Stomach smooth muscle (tissue), 2 donors: ENCODE results near the gene ANAPC7.

Experiments used
- H3K27ac ChIP-seq: one replicate; pipeline ENCODE4 v1.7.0; 2013; ENCODE audit warnings: mild to moderate bottlenecking, low read length, inconsistent platforms
- H3K27me3 ChIP-seq, 2 donors: one replicate each; pipeline ENCODE4 v1.7.0; 2013; ENCODE audit warnings: low read length in 2 of 2; ENCODE audit not compliant: insufficient read depth in 2 of 2, control insufficient read depth in 1 of 2
- H3K36me3 ChIP-seq, 2 donors: one replicate each; pipeline ENCODE4 v1.7.0; 2013; ENCODE audit warnings: low read length in 2 of 2; ENCODE audit not compliant: control insufficient read depth in 2 of 2, insufficient read depth in 2 of 2
- H3K4me1 ChIP-seq: one replicate; pipeline ENCODE4 v1.7.0; 2013; ENCODE audit warnings: low read length; ENCODE audit not compliant: control insufficient read depth, insufficient read depth
- H3K4me3 ChIP-seq, 2 donors: one replicate each; pipeline ENCODE4 v1.7.0; 2013; ENCODE audit warnings: low read length in 2 of 2
- H3K9ac ChIP-seq, 2 donors: one replicate each; pipeline ENCODE4 v1.7.0; 2013; ENCODE audit warnings: low read length in 2 of 2, mild to moderate bottlenecking in 1 of 2
- H3K9me3 ChIP-seq, 2 donors: one replicate each; pipeline ENCODE4 v1.7.0; 2013; ENCODE audit warnings: low read length in 2 of 2; ENCODE audit not compliant: control insufficient read depth in 2 of 2
- donor health status: healthy.
- donor health status: Pancreatic carcinoma.

Gene ANAPC7

DNA sequence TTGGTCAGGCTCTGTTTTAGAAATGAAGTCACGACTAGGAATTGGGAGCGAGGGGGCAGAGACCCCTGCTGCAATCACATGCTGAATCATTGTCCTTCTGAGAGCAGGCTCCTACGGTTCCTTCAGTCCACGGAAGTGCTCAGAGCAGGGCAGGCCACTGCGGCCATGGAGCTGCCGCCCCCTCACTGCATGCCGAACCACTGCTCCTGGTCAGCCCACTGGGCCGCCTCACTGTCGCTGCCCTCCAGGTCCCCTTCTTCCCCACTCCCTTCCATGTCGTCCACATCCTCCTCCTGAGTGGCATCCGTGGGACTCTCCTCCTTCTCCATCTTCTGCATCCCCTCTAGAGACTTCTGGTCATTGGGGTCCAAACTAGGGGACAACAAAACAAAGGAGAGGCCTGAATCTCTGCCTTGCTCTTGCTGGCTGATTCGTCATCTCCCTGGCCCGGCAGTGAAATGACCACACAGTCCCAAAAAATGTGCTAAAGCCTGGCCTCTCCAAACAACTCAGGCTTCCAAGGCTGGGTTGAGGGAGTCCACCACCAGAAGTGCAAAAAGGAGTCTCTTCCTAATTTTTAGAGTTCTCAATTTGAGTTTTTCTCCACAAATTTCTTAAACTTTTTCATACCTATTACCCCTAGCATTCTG lies 29.4 kb downstream of the ANAPC7 start:
- Histone ChIP-seq H3K9me3 (no peaks in the 10 kb centered on the region), H3K4me3 (no peak overlapping the region), H3K4me1 (peaks cover 25% of the 10 kb centered on the region), H3K27ac (no peak overlapping the region), H3K36me3 (peaks cover 33 to 51% of the 10 kb centered on the region in 2 donors), H3K27me3 (no peaks in the 10 kb centered on the region), H3K9ac (no peak overlapping the region)

GRCh38 chr12:110373425-110373824 lies 30.1 kb downstream of the ANAPC7 start:
- no peak overlapping the region for H3K4me3 ChIP-seq
- no peaks in the 10 kb centered on the region for H3K27me3 ChIP-seq
- no peaks in the 10 kb centered on the region for H3K9me3 ChIP-seq
- peak overlapping the region in 1 of 2 donors; percentile 13 for H3K9ac ChIP-seq
- peaks cover 23% of the 10 kb centered on the region for H3K4me1 ChIP-seq
- no peak overlapping the region for H3K27ac ChIP-seq
- H3K36me3 ChIP-seq: peaks cover 31 to 50% of the 10 kb centered on the region in 2 donors

DNA sequence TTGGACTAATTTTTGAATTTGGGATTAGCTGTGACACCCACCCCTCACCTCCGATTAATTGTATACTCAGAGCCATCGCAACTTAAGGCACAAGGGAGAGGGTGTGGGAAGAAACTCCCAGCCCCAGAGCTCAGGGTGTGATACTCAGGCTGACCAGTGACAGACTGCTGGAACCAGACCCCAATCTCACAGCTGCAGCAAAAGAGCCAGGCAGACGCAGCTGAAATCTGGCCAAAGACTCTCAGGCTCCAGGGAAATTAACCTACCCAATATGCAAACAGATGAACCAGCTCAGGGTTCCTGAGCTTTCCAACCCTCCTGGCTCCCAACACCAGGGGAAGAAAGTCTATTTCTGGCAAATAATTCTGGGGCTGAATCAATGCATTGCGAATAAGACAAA lies 30.5 kb downstream of the ANAPC7 start:
- Histone ChIP-seq H3K27ac (no peak overlapping the region), H3K36me3 (peaks cover 31 to 50% of the 10 kb centered on the region in 2 donors), H3K27me3 (no peaks in the 10 kb centered on the region), H3K9me3 (no peaks in the 10 kb centered on the region), H3K9ac (peak overlapping the region in 1 of 2 donors; percentile 13), H3K4me3 (no peak overlapping the region), H3K4me1 (peaks cover 21% of the 10 kb centered on the region)

GRCh38 chr12:110372056-110372425 lies 31.5 kb downstream of the ANAPC7 start:
- no peaks in the 10 kb centered on the region for H3K27me3 ChIP-seq
- peaks cover 23 to 42% of the 10 kb centered on the region in 2 donors for H3K36me3 ChIP-seq
- H3K9me3 ChIP-seq: no peaks in the 10 kb centered on the region
- no peak overlapping the region for H3K4me3 ChIP-seq
- no peak overlapping the region for H3K27ac ChIP-seq
- H3K4me1 ChIP-seq: peaks cover 25% of the 10 kb centered on the region
- no peak overlapping the region for H3K9ac ChIP-seq

GRCh38 chr12:110371408-110372055 lies 32.0 kb downstream of the ANAPC7 start:
- peaks cover 30% of the 10 kb centered on the region for H3K4me1 ChIP-seq
- no peaks in the 10 kb centered on the region for H3K9me3 ChIP-seq
- H3K27me3 ChIP-seq: no peaks in the 10 kb centered on the region
- peaks cover 23 to 42% of the 10 kb centered on the region in 2 donors for H3K36me3 ChIP-seq
- no peak overlapping the region for H3K27ac ChIP-seq
- H3K9ac ChIP-seq: no peak overlapping the region
- H3K4me3 ChIP-seq: no peak overlapping the region

GRCh38 chr12:110370732-110371231 lies 32.7 kb downstream of the ANAPC7 start:
- Histone ChIP-seq H3K27me3 (no peaks in the 10 kb centered on the region), H3K4me1 (peaks cover 32% of the 10 kb centered on the region), H3K9me3 (no peaks in the 10 kb centered on the region), H3K4me3 (no peak overlapping the region), H3K27ac (no peak overlapping the region), H3K36me3 (peaks cover 19 to 38% of the 10 kb centered on the region in 2 donors), H3K9ac (no peak overlapping the region)

GRCh38 chr12:110369992-110370391 lies 33.5 kb downstream of the ANAPC7 start:
- no peak overlapping the region for H3K27ac ChIP-seq
- no peaks in the 10 kb centered on the region for H3K27me3 ChIP-seq
- H3K9ac ChIP-seq: no peak overlapping the region
- H3K9me3 ChIP-seq: no peaks in the 10 kb centered on the region
- peaks cover 14 to 32% of the 10 kb centered on the region in 2 donors for H3K36me3 ChIP-seq
- H3K4me3 ChIP-seq: no peak overlapping the region
- H3K4me1 ChIP-seq: peaks cover 32% of the 10 kb centered on the region

GRCh38 chr12:110367181-110367864 lies 36.2 kb downstream of the ANAPC7 start:
- H3K27me3 ChIP-seq: no peaks in the 10 kb centered on the region
- H3K36me3 ChIP-seq: peaks cover 7 to 13% of the 10 kb centered on the region in 2 donors
- H3K4me3 ChIP-seq: peak overlapping the region in 1 of 2 donors; percentile 29
- H3K9ac ChIP-seq: peak overlapping the region in 1 of 2 donors; percentile 29
- H3K27ac ChIP-seq: no peak overlapping the region
- H3K9me3 ChIP-seq: no peaks in the 10 kb centered on the region
- peaks cover 23% of the 10 kb centered on the region for H3K4me1 ChIP-seq

GRCh38 chr12:110366321-110367142 lies 37.0 kb downstream of the ANAPC7 start:
- peaks cover 20% of the 10 kb centered on the region for H3K4me1 ChIP-seq
- no peak overlapping the region for H3K9ac ChIP-seq
- no peaks in the 10 kb centered on the region for H3K27me3 ChIP-seq
- no peak overlapping the region for H3K27ac ChIP-seq
- H3K4me3 ChIP-seq: no peak overlapping the region
- H3K36me3 ChIP-seq: peaks cover 4 to 6% of the 10 kb centered on the region in 2 donors
- H3K9me3 ChIP-seq: no peaks in the 10 kb centered on the region
